NCI-H774 (cell line): Measurements from ENCODE around the gene BAG1.
A peak's percentile ranks its signal among the peaks of the same experiment; 100 is the strongest.

ENCODE experiments used
- DNase-seq: peaks from one replicate; lab custom pipeline; 2025; lab: John Stamatoyannopoulos, UW

BAG1 gene

DNA sequence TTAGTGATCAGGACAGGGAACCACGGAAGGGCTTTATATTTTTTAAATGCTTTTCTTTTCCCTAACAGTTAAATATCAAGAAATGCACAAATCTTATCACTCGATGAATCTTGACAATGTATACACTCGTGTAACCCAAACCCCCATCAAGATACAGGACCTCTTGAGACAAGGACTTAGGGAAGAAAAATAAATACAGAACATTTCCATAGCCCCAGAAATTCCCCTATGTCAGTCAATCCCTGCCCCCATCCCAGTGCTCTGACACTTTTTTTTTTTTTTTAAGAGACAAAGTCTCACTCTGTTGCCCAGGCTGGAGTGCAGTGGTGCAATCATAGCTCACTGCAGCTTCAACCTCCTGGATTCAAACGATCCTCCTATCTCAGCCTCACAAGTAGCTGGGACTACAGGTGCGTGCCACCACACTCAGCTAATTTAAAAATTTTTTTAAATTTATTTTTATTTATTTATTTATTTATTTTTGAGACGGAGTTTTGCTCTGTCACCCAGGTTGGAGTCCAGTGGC, 21.8 kb downstream of the BAG1 start:
- no peak for DNase-seq

DNA sequence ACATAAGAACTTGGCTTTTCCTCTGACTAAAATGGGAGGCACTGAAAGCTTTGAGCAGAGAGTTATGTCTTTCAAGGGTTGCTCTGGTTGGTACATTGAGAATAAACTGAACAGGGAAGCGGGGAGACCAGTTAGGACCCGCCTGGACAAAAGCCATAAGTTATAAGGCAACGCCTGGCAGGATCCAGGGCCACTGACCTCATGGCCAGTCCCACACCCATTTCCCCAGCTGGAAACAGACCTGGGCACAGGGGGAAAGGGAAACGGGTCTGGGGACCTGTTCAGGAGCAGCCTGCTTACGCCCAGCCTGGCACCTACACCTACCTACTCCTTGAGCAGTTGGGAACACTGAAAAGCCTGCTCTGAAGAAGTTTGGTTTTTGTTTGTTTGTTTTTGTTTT, 23.2 kb downstream of the BAG1 start:
- DNase-seq, result no peak

DNA sequence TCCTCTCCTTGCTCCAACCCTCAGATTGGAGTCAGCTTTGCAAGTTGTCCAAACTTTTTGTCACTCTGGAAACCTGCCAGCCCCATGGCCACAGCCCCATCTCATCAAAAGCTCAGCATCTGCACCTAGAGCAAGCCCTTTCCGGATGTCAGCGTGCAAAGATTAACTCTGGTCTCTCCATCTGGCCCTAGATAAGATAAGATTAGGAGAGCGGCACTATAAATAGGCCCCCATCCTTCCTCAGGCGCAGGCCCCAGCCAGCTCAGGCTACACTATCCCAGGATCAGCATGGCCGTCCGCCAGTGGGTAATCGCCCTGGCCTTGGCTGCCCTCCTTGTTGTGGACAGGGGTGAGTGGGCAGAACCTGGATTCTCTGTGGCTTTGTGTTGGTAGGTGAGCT, 24.6 kb downstream of the BAG1 start, which contains the start of gene SPINK4:
TSS of gene SPINK4 (plus strand) at position 247 of the 400 bp plus-strand sequence. CDS start at position 289, 42 bp downstream.
- no peak for DNase-seq

DNA sequence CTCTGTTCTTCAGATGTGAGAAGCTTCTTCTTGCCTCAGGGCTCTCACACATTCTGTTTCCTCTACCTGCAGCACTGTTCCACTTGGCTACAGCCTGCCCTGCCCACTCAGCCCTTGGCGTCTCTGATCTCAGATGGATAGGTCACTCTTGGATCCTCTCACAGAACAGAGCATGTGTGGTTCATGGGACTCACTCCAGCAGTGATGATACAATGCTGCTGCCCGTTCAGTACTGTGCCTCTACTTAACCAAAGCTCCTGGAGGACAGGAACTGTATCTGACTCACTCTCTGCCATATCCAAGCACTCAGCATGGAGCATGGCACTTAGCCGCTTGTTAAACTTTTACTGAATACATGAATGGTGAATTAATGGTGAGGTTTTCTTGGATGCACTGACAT, 27.9 kb downstream of the BAG1 start:
- no peak for DNase-seq

DNA sequence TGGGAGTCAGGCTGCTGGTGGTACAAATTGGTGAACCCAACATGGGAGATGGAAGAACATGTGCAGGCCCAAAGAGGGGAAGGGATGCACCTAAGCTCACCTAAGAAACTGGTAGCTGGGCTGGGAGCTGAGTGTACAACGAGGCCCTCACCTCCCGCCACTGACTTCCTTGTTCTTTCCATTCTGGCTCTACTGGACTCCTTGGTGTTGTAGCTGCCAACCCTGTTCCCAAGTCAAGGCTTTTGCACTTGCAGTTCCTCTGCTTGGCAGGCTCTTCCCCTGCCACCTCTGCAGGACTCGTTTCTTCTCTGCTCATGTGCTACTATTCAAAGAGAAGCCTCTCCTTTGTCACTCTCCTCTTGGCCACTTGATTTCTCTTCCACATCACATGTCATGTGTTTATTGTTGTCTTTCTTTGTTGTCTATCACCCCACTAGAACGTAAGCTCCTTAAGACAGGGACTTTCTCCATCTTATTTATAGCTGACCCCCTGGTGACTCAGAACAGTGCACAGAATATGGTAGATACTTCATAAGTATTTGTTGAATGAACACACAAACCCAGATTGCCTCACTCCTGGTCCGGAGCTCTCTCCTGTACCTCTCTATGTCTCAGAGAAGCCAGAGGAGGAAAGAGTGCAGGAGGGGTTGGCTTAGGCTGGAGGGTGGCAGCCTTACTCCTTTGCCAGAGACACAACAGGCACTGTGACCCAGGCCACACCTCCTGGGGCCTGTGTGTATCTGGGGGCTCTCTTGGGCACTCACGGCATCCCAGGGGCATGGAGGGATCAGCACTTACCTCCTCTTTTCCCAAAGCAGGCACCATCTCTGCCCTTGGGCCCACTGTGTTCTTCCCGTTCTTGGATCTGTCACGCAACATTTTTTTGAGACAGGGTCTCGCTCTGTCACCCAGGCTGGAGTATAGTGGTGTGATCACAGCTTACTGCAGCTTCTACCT, 29.7 kb downstream of the BAG1 start:
- DNase-seq, result no peak

DNA sequence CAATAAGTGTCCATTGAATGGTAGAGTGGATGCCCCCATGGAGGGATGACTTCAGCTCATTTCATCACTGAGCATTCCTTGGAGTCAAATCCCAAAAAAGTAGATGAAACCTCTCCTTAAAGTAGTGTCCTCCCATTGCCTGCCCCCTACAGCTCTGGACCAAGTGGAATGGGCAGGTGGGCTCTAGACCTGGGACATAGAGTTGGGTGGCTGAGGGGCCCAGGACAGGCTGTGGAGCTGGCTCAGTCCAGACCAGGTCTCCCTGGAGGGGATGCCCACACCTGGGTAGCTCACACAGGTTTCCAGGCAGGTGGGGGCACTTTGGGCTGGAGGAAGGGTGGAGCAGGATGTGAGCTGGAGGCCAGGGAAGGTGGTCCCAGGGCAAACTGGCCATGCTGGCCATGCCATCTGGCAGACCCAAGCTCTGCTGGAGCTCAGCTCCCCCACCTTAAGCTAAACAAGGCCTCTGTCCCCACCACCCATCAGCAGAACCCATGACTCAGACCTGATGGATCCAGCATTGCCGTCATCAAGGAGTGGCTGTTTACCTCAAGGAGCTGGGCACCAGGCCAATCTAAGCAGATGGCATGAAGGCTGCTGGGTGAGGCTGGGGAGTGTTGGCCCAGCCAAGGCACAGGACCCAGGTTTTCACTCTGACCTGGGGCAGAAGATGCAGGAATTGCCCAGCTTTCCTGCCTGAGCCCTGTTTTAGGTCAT, 30.7 kb downstream of the BAG1 start:
- DNase-seq, result peak; percentile 34

DNA sequence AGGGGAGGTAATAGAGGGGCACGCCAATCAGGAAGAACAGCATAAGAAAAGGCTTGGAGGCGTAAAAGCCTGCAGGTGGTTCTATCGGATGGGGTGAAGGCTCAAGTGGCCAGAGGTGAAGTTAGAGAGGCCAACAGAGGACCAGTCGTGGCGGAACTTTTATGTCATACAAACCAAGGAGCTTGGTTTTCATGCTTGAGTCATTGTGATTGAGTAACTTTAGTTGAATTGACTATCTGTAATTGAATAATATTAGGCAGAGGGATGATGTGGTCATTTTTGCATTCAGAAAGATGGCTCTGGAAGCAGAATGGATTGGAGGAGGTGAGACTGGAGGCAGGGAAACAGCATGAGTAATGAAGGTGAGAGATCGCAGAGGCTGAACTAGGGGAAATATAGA, 31.7 kb downstream of the BAG1 start:
- no peak for DNase-seq

DNA sequence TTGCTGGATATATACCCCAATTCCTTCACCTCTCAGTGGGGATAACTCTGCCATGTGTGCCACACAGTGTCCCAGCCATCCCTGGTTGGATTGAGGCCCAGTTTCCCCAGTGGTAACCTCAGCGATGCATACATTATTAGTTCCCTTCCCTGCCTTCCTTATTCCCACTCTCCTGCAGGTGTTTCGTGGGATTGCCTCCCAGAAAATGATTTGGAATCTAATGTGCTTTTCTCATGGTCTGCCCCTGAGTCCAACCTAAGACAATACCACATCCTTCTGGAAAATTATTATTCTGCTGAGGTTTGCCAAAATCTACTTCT, 32.9 kb downstream of the BAG1 start:
- DNase-seq, result no peak

DNA sequence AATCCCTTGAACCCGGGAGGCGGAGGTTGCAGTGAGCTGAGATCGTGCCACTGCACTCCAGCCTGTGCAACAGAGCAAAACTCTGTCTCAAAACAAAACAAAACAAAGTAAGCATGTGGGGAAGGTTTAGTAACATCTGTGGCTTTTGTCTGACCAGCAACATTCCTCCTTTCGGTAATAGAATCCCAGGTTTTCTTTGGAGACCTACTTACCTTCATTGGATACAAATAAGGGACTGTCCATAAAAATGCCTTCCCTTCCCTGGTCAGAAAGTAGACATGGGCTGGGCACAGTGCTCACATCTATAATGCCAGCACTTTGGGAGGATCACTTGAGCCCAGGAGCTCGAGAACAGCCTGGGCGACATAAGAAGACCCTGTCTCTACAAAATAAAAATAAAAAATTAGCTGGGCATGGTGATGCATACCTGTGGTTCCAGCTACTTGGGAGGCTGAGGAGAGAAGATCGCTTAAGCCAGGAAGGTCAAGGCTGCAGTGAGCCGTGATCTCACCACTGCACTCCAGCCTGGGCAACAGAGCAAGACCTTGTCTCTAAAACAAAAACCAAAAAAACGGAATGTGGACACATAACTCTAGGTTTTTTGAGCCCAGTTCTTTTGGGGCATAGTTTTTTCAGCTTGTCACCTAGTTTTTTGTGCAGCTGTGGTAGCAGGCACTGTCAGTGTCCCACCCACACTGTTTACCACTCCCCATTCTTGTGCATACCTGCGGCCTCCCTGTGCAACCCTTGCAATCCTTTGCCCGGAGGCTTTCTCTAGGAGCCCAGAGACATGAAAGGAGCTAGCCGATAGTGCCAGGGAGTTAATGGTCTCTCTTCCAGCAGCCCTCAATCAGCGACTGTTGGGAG, 33.5 kb downstream of the BAG1 start:
- no peak for DNase-seq

DNA sequence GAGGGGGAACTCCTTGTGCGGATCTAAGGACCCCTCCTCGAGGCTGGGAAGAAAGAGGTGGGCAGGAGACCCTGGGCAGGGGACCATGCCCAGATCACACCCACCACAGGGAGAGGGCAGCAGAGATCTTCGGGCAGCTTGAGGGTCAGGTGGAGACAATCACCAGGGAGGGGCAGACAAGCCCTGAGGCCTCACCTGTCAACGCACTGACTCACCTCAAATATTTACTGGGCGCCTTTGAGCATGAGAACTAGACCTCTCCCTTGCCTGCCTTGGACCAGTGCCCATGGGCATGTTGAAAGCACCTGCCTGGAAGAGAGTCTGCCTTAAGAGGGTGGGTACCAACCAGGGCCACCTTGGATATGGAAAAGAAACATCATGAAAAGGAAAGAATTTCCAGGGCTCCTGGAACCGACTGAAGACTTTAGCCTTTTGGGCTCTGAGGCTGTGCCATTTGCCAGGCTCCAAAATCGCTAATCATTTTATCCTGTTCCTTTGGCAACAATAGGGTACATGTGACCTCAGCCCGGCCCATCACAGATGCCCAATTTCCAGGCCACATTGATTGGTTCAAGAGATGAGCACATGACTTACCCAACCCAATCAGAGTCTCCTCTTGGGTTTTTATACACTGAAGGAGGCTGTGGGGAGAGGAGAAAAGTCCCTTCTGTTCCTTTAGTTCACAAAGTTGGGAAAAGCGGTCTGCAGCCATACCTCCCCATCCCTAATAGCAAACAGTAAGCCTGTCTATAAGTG, 35.0 kb downstream of the BAG1 start:
- DNase-seq, result peak; percentile 90

DNA sequence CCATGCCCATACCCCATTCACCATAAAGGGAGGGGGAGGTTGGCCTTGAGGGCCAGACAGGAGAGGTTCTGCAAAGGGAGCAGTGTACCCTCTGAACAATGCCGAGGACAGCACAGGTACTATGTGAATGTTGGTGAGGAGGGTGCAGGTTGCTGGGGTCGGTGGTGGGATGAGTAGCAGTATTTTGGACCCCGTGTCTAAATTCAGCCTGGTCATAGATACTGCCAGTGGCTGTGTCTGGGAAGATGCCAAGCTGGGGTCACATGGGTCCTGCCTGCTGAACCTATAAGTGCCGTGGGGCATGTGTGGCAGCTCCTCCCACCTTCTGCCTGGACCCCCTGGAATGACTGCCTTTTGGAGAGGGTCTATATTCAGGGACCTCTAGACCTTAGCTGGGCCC, 35.9 kb downstream of the BAG1 start:
- no peak for DNase-seq

DNA sequence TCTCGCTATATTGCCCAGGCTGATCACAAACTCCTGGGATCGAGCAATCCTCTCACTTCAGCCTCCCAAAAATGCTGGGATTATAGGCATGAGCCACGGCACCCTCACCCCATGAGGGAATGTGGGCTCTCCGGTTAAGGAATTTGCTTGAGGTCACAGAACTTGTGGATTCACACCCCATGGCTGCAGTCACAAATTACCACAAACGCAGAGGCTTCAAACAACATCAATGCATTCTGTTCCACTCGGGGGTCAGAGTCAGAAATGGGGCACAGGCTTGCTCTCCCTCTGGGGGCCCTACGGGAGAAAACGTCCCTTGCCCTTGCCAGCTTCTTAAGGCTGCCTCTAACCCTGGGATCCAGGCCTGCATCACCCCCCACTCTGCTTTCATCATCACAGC, 36.8 kb downstream of the BAG1 start:
- no peak for DNase-seq

DNA sequence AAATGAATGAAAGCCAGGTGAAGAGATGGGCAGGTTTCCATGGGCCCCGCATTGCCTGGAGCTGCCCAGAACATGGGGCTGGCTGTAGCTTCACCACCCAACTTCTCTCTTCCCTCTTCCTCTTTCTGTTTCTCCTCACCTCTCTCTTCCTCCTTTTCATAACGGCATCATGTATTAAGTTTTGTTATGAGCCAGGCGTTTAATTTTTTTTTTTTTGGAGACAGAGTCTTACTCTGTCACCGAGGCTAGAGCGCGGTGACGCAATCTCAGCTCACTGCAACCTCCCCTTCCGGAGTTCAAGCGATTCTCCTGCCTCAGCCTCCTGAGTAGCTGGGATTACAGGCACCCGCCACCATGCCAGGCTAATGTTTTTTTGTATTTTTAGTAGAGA, 37.5 kb downstream of the BAG1 start:
- DNase-seq, result no peak

DNA sequence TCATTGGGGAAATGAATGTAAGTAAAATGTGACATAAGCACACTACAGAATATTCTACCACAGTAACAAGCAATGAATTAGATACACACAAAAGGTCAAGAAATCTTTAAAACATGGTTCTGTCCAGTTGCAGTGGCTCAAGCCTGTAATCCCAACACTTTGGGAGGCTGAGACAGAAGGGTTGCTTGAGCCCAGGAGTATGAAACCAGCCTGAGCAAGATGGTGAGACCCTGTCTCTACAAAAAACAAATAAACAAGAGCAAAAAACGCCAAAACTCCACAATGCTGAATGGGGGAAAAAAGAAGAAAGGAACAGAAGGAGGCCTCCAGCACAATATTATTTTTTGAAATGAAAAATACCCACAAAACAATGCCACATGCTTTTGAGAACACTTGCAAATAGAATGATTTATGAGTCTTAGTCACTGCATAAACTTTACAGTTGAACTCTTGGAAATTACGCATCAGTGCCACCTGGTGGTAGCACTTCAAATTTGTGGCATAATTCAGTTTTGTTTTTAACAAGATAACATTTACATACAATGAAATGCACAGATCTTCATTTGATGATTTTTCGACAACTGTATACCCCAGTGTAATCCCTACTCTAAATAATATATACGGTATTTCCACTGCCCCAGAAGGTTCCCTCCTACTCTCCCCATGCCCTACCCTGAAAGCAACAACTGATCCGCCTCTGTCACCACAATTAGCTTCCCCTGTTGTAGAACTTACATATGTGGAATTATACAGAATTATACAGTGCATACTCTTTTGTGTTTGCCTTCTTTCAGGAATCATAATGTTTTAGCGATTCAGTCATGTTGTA, 39.0 kb downstream of the BAG1 start:
- DNase-seq, result peak; percentile 46

DNA sequence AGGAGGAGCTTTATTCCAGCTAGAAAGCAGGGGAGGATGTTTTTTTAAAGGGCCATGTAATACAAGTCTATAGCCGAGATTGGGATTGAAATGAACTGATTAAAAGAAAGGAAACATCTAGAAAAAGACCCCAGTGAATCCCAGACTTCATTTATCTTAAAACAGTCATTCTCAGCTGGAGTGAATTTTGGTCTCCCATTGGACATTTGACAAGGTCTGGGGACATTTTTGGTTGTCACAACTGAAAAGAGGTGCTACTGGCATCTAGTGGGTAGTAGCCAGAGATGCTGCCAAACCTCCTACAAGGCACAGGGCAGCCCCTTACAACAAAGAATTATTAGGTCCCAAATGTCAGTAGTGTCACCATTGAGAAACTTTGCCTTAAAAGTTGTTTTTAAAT, 40.8 kb downstream of the BAG1 start:
- DNase-seq, result no peak

DNA sequence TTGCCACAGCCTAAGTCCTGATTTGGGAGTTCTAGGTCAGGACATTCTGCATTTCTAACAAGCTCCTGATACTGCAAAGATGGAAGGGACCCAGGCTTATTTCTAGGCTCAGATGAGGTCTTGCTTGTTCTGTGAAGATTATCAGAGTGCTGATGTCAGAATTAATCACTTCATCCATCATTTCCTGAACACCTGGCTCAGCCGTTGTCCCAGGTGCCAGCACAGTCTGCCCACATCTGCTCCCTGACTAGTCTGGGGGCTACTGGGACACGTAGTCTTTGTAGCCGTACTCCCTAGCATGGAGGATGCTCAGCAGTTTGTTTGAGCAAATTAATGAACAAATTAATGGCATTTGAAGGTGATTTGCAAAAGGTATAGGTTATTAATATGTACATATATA, 42.5 kb downstream of the BAG1 start:
- no peak for DNase-seq

DNA sequence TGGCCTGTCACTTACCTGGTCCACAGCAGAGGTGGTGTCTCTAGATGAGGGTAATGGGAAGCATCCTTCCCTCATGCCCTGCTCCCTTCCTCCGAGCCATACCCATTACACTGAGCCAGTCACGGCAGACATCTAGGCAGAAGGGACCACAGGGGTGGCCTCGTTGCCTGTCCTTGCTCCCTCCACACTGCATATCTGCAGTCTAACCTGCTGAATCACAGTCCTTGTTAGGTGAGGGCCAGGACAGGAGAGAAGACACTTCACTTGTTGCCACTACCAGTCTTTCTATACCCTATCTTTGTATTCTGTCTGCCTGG, 43.0 kb downstream of the BAG1 start:
- no peak for DNase-seq

DNA sequence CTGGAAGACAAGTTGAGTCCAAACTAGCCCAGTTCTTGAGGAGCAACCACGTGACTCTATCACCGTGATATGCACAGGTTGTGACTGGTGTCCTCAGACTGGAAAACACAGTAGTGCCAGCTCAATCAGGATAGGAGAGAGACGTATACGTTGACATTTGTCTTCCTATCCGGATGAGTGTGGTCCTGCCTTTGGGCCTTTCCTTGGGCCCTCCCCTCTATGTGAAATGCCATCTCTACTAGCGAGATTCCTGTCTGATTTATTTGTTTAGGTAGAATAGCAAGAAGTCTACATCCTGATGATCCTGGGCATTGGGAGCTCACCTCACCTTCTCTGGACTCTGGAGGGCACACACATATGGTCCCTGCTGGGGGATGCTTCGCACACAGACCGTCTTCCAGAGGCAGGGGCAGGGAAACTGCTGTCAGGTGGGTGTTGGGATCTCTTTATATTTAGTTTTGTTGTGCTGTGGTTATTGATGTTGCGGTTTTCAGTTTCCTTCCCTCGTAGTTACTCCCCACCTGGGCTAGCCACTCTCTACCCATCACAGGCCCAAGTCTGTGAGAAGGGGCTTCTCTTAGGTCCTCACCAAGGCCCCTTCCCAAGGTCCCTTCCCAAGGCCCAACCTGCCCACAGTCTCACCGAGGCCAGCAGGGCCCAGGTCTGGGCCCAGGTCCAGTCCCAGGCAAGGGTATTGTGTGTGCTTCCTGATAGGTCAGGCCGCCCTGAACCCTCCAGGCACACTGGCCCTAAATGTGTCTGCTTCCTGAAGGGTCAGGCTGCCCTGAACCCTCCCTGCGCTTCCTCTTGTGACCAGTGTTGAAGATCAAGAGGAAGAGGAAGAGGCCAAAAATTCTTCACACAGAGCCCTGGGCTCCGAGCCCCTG, 43.6 kb downstream of the BAG1 start:
- no peak for DNase-seq

DNA sequence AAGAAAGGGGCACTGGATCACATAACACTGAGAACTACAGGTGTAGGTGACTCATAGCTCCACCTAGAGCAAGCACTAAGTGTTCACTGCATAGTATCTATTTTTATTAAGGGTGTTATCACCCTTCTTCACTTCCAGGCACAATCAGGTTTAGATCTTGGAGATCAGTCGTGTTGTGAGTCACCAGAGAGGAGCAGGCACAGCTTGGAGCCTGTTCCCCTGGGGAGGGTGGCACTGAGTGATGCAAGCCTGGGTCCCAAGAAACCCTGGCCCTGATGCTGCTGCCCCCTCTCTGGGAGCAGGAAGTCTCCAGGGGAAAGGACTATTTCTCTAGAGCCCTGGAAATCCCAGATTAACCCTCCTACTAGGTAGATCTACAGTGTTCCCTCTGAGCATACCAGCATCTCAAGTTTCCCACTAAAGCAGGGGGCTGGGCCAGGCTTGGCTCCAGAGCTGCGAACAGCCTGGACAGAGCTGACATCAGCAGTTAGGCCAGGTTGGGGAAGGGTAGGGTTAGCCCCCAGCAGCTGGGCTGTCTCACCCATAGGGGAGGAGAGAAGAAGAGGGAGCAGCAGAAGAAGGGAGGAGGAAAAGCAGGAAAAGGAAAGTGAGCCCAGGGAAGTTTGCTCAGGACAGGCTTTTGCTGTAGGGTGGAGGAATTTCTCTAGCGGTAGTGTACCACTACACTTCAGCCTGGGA, 52.7 kb downstream of the BAG1 start:
- no peak for DNase-seq
